ENCODE results near the gene AMBRA1.

DNA sequence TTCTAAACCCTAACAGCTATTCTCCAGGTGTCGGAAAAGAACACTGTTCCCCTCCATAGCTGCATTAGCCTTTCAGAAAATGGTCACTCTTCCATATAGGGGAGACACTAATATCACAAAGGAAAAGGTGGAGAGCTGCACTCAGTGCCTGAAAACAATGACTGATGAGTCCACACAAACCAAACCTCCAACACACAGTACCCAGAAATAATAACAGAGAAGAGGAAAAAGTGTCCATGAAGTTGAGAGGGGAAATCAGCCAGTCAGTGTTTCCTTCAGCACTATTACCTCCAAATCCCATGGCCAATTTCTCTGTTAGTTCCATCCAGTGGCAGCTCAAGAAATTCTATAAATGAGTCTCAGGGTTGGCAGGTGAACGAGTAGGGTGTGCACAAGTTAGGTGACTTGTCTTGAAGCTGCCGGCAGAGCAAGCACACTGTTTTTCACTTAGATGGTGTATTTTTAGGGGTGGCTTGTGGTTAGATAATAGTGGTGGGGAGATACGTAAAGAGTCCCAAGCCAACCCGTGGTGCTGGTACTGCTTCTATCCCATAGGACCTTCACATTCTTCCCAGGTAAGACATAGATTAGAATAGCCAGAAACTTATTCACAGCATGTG lies 117.8 kb downstream of the AMBRA1 start:
- TF ChIP-seq, protein P1, sequence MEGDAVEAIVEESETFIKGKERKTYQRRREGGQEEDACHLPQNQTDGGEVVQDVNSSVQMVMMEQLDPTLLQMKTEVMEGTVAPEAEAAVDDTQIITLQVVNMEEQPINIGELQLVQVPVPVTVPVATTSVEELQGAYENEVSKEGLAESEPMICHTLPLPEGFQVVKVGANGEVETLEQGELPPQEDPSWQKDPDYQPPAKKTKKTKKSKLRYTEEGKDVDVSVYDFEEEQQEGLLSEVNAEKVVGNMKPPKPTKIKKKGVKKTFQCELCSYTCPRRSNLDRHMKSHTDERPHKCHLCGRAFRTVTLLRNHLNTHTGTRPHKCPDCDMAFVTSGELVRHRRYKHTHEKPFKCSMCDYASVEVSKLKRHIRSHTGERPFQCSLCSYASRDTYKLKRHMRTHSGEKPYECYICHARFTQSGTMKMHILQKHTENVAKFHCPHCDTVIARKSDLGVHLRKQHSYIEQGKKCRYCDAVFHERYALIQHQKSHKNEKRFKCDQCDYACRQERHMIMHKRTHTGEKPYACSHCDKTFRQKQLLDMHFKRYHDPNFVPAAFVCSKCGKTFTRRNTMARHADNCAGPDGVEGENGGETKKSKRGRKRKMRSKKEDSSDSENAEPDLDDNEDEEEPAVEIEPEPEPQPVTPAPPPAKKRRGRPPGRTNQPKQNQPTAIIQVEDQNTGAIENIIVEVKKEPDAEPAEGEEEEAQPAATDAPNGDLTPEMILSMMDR (IDR thresholded peaks at IDR 0.05; ENCODE audit: borderline replicate concordance, extremely low read depth, low read length, poor library complexity, severe bottlenecking): no peak
- no peak for TF ChIP-seq EZH2 (IDR thresholded peaks at IDR 0.05; ENCODE audit: borderline replicate concordance, low read depth, low read length, severe bottlenecking)
